WTC11 (cell line): Measurements from ENCODE around the gene INTS7. TPM values are rescaled to one million over a fixed set of nuclear protein-coding genes. Genes with fewer than 3 reads are reported as not detected.

ENCODE experiments used
- ATAC-seq: fragments of 200-7000 bp; cut with Tn5 transposase; 2 replicates; pipeline ENCODE4 v1.10.0; 2021; ENCODE audit warnings: mild to moderate bottlenecking, moderate library complexity
- CTCF ChIA-PET: fragments of 300-600 bp; sonication (Branson Sonifier 250); formaldehyde crosslinking; loops from one replicate; lab custom pipeline; 2021; ENCODE audit warnings: antibody characterized with exemption; lab: Charles Lee
- POLR2A ChIA-PET: fragments of 350-600 bp; sonication (Branson Sonifier 250); formaldehyde crosslinking; loops from one replicate; lab custom pipeline; 2021; ENCODE audit warnings: antibody characterized with exemption; lab: Charles Lee
- DNase-seq: peaks from one replicate; pipeline ENCODE4 v3.0.0; 2021; ENCODE audit warnings: low spot score
- H3K27ac Mint-ChIP-seq: 2 replicates; pipeline ENCODE4 v1.8.0; 2021; ENCODE audit warnings: mixed read lengths
- H3K27me3 Mint-ChIP-seq: 2 replicates; pipeline ENCODE4 v1.8.0; 2021; ENCODE audit warnings: low read depth, mild to moderate bottlenecking, moderate library complexity, mixed read lengths
- H3K36me3 Mint-ChIP-seq: 2 replicates; pipeline ENCODE4 v1.8.0; 2021; ENCODE audit warnings: mixed read lengths
- H3K4me1 Mint-ChIP-seq: 2 replicates; pipeline ENCODE4 v1.8.0; 2022; ENCODE audit warnings: mixed read lengths
- H3K4me3 Mint-ChIP-seq: 2 replicates; pipeline ENCODE4 v1.8.0; 2021; ENCODE audit warnings: mild to moderate bottlenecking, moderate library complexity, mixed read lengths
- H3K9me3 Mint-ChIP-seq: 2 replicates; pipeline ENCODE4 v1.8.0; 2021; ENCODE audit warnings: mixed read lengths
- ATF1 ChIP-seq: sonication (generic); formaldehyde crosslinking; IDR thresholded peaks from 2 replicates; pipeline ENCODE4 v1.8.1; 2023; ENCODE audit warnings: mild to moderate bottlenecking, moderate library complexity, missing genetic modification reagents
- ESRRA ChIP-seq: sonication (generic); formaldehyde crosslinking; IDR thresholded peaks from 2 replicates; pipeline ENCODE4 v1.8.1; 2022; ENCODE audit warnings: mild to moderate bottlenecking, missing genetic modification reagents, borderline replicate concordance
- ETV6 ChIP-seq: sonication (generic); formaldehyde crosslinking; IDR thresholded peaks from 2 replicates; pipeline ENCODE4 v1.8.1; 2022; ENCODE audit warnings: mild to moderate bottlenecking, missing genetic modification reagents
- FOXJ3 ChIP-seq: sonication (generic); formaldehyde crosslinking; IDR thresholded peaks from 2 replicates; pipeline ENCODE4 v1.9.0; 2021; ENCODE audit warnings: missing genetic modification reagents, mild to moderate bottlenecking, borderline replicate concordance
- FOXK1 ChIP-seq: sonication (generic); formaldehyde crosslinking; IDR thresholded peaks from 2 replicates; pipeline ENCODE4 v1.8.0; 2022; ENCODE audit warnings: mild to moderate bottlenecking, moderate library complexity, missing genetic modification reagents
- IRF2 ChIP-seq: sonication (generic); formaldehyde crosslinking; IDR thresholded peaks from 2 replicates; pipeline ENCODE4 v1.8.0; 2022; ENCODE audit warnings: low read depth, missing genetic modification reagents, borderline replicate concordance
- NFE2L1 ChIP-seq: sonication (generic); formaldehyde crosslinking; IDR thresholded peaks from 2 replicates; pipeline ENCODE4 v1.8.1; 2023; ENCODE audit warnings: missing genetic modification reagents
- NFYB ChIP-seq: sonication (generic); formaldehyde crosslinking; conservative IDR thresholded peaks from 2 replicates; pipeline ENCODE4 v1.8.0; 2022; ENCODE audit warnings: low read depth, missing genetic modification reagents
- NR1H2 ChIP-seq: sonication (generic); formaldehyde crosslinking; IDR thresholded peaks from 2 replicates; pipeline ENCODE4 v1.9.0; 2021; ENCODE audit warnings: mild to moderate bottlenecking, moderate library complexity, missing genetic modification reagents
- NR2C2 ChIP-seq: sonication (generic); formaldehyde crosslinking; IDR thresholded peaks from 2 replicates; pipeline ENCODE4 v1.8.0; 2022; ENCODE audit warnings: mild to moderate bottlenecking, missing genetic modification reagents
- SMAD4 ChIP-seq: sonication (generic); formaldehyde crosslinking; IDR thresholded peaks from 2 replicates; pipeline ENCODE4 v1.8.0; 2022; ENCODE audit warnings: mild to moderate bottlenecking, missing genetic modification reagents
- ZNF138 ChIP-seq: sonication (generic); formaldehyde crosslinking; conservative IDR thresholded peaks from 2 replicates; pipeline ENCODE4 v1.8.1; 2022; ENCODE audit warnings: mild to moderate bottlenecking, moderate library complexity, missing genetic modification reagents
- ZNF416 ChIP-seq: fragments of 250-450 bp; sonication (Bioruptor Pico); IDR thresholded peaks from 2 replicates; pipeline ENCODE4 v1.9.0; 2021; ENCODE audit warnings: mild to moderate bottlenecking, inconsistent platforms
- ZNF423 ChIP-seq: fragments of 250-450 bp; sonication (Bioruptor Pico); IDR thresholded peaks from 2 replicates; pipeline ENCODE4 v2.1.2; 2022; ENCODE audit warnings: mild to moderate bottlenecking, moderate library complexity
- ZNF671 ChIP-seq: fragments of 250-450 bp; sonication (Bioruptor Pico); IDR thresholded peaks from 2 replicates; pipeline ENCODE4 v1.8.0; 2021; ENCODE audit warnings: mild to moderate bottlenecking
- total RNA-seq: library from RNA; stranded (reverse); gene quantifications from 3 replicates; pipeline ENCODE4 v1.2.3, GENCODE V29; 2021
- TF ChIP-seq, protein P1 (sequence below): fragments of 250-450 bp; sonication (Bioruptor Pico); IDR thresholded peaks from 2 replicates; pipeline ENCODE4 v1.9.0; 2021; ENCODE audit warnings: mild to moderate bottlenecking
- TF ChIP-seq, protein P2 (sequence below): fragments of 250-450 bp; sonication (Bioruptor Pico); IDR thresholded peaks from 2 replicates; pipeline ENCODE4 v1.9.0; 2021; ENCODE audit warnings: moderate library complexity, mild to moderate bottlenecking, inconsistent platforms, borderline replicate concordance
- TF ChIP-seq, protein P3 (sequence below): sonication (generic); formaldehyde crosslinking; IDR thresholded peaks from 2 replicates; pipeline ENCODE4 v1.8.0; 2022; ENCODE audit warnings: missing genetic modification reagents
- TF ChIP-seq, protein P4 (sequence below): fragments of 200-600 bp; IDR thresholded peaks from 2 replicates; pipeline ENCODE4 v1.8.0; 2022; ENCODE audit warnings: antibody characterized with exemption
- TF ChIP-seq, protein P5 (sequence below): sonication (generic); formaldehyde crosslinking; IDR thresholded peaks from 2 replicates; pipeline ENCODE4 v1.8.1; 2023; ENCODE audit warnings: mild to moderate bottlenecking, missing genetic modification reagents

Gene INTS7
- total RNA-seq, 1 experiment from 2014 or later, result 17.2 TPM

DNA sequence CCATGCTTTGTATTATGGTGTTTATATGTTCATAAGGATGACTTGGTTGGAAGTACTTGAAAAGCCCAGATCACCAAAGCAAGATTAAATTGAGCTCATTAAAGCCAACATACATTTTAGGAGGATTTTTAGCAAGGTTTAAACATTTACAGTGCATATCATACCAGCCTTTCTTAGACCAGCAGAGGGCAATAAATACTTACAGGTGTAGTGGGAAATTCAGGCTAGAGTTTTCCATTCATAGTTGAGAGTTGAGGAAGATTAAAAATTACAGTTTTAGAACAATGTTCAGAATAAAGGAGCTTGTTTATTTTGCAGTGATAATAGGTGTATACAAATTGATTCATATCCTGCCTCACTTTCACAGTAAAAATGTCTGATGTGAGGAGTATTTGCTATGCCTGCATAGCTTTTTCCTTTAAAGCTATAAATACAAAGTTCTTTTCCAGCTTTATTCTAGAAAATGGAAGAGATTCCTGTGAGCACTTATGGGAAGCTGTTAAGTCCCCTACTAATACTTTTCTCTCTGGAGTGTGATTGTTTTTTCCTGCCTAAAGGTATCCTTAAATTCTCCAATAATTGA is 35.5 kb upstream of the INTS7 start:
- CTCF ChIA-PET, result interaction anchor here (0.6 to 2.8 kb wide), 20 partner anchors 15 to 387 kb away, joined by 3 to 42 read pairs (median 4); partner anchors contain the start of genes DTL and INTS7
- H3K4me1 Mint-ChIP-seq, result no peaks in the 10 kb centered on the region

DNA sequence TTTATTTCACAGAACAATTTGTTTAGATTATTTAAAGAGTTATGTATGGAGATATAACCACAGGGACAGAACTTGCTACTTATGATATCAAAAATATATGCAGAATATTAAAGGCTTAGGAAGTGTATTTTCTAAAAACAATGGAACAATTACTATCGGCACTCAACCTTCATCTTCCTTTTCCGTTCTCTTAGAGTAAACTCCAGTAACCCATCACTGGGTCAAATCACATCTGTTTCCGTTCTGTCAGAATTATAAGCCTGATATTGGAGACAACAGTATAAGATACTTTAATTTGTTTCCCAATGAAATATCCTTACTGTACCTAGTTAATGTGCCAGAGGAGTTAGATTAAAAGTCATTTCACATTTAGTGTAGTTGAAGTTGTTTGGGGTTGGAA is 32.4 kb upstream of the INTS7 start:
- TF ChIP-seq NFYB (CRISPR knock-in tag), result no peak
- TF ChIP-seq ZNF671 (CRISPR knock-in tag), result no peak
- TF ChIP-seq, protein P1, sequence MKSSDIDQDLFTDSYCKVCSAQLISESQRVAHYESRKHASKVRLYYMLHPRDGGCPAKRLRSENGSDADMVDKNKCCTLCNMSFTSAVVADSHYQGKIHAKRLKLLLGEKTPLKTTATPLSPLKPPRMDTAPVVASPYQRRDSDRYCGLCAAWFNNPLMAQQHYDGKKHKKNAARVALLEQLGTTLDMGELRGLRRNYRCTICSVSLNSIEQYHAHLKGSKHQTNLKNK (CRISPR knock-in tag), result no peak
- no peak for TF ChIP-seq NR1H2 (CRISPR knock-in tag)
- no peak for TF ChIP-seq SMAD4 (CRISPR knock-in tag)
- no peak for TF ChIP-seq NFE2L1 (CRISPR knock-in tag)
- TF ChIP-seq ESRRA, result no peak
- TF ChIP-seq FOXK1 (CRISPR knock-in tag), result no peak
- no peak for TF ChIP-seq IRF2 (CRISPR knock-in tag)
- TF ChIP-seq, protein P2, sequence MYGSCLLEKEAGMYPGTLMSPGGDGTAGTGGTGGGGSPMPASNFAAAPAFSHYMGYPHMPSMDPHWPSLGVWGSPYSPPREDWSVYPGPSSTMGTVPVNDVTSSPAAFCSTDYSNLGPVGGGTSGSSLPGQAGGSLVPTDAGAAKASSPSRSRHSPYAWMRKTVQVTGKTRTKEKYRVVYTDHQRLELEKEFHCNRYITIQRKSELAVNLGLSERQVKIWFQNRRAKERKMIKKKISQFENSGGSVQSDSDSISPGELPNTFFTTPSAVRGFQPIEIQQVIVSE (CRISPR knock-in tag), result no peak
- no peak for TF ChIP-seq ZNF423 (CRISPR knock-in tag)
- no peak for TF ChIP-seq ETV6 (CRISPR knock-in tag)
- no peak for TF ChIP-seq NR2C2
- no peak for TF ChIP-seq ZNF138 (CRISPR knock-in tag)
- TF ChIP-seq FOXJ3 (CRISPR knock-in tag), result no peak
- TF ChIP-seq ATF1 (CRISPR knock-in tag), result no peak
- TF ChIP-seq, protein P3, sequence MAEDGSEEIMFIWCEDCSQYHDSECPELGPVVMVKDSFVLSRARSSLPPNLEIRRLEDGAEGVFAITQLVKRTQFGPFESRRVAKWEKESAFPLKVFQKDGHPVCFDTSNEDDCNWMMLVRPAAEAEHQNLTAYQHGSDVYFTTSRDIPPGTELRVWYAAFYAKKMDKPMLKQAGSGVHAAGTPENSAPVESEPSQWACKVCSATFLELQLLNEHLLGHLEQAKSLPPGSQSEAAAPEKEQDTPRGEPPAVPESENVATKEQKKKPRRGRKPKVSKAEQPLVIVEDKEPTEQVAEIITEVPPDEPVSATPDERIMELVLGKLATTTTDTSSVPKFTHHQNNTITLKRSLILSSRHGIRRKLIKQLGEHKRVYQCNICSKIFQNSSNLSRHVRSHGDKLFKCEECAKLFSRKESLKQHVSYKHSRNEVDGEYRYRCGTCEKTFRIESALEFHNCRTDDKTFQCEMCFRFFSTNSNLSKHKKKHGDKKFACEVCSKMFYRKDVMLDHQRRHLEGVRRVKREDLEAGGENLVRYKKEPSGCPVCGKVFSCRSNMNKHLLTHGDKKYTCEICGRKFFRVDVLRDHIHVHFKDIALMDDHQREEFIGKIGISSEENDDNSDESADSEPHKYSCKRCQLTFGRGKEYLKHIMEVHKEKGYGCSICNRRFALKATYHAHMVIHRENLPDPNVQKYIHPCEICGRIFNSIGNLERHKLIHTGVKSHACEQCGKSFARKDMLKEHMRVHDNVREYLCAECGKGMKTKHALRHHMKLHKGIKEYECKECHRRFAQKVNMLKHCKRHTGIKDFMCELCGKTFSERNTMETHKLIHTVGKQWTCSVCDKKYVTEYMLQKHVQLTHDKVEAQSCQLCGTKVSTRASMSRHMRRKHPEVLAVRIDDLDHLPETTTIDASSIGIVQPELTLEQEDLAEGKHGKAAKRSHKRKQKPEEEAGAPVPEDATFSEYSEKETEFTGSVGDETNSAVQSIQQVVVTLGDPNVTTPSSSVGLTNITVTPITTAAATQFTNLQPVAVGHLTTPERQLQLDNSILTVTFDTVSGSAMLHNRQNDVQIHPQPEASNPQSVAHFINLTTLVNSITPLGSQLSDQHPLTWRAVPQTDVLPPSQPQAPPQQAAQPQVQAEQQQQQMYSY (CRISPR knock-in tag), result no peak
- no peak for TF ChIP-seq ZNF416 (CRISPR knock-in tag)
- Mint-ChIP-seq H3K27me3 (no peaks in the 10 kb centered on the region), H3K36me3 (peaks cover 72% of the 10 kb centered on the region), H3K9me3 (no peaks in the 10 kb centered on the region), H3K4me1 (no peaks in the 10 kb centered on the region), H3K27ac (no peak overlapping the region), H3K4me3 (no peak overlapping the region)
- CTCF ChIA-PET, result no interaction called here
- ATAC-seq, result no peak
- POLR2A ChIA-PET, result no interaction called here
- no peak for DNase-seq

More for the DNA sequence above, 35.5 kb upstream of the INTS7 start:
- Mint-ChIP-seq H3K27ac (peak overlapping the region; percentile 57; the same call in 1 of the 2 replicates), H3K36me3 (peaks cover 73% of the 10 kb centered on the region)
- POLR2A ChIA-PET, result no interaction called here
- ATAC-seq, result peak; percentile 24; the same call in 1 of the 2 replicates
- TF ChIP-seq NR1H2 (CRISPR knock-in tag), result no peak
- TF ChIP-seq, all 79 proteins: peak for 0
- Mint-ChIP-seq H3K27me3 (no peaks in the 10 kb centered on the region), H3K9me3 (no peaks in the 10 kb centered on the region), H3K4me3 (no peak overlapping the region)
- DNase-seq, result no peak

DNA sequence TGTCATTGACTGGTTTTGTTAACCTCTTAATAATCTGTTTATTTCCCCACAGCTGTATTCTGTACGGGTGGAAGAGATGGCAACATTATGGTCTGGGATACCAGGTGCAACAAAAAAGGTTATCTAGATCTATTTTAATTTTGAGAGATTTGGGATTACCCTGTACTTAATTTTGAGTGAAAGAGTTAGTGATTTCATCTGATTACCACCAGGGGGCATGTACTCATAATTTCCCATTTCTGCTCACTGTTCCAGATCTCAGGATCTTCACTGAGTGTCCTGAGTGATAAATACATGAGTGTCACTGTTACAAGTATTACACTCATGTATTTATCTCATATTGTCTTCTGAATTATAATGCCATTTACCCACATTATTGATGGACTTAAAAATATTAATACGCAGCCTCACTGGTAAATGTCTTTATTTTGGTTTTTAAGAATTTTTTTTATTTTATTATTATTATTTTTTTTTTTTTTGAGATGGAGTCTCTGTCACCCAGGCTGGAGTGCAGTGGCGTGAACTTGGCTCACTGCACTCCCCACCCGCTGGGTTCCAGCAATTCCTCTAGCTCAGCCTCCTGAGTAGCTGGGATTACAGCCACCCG is 27.6 kb upstream of the INTS7 start:
- H3K9me3 Mint-ChIP-seq, result peaks cover 12% of the 10 kb centered on the region
- H3K27ac Mint-ChIP-seq, result no peak overlapping the region
- peaks cover 52% of the 10 kb centered on the region for H3K36me3 Mint-ChIP-seq
- ATAC-seq (no peak), DNase-seq (no peak)
- ChIA-PET POLR2A (no interaction called here), CTCF (interaction anchor here (0.6 to 2.3 kb wide), 8 partner anchors 21 to 687 kb away, joined by 3 to 9 read pairs (median 3); partner anchors contain the start of genes DTL and INTS7)
- H3K4me3 Mint-ChIP-seq, result no peak overlapping the region
- H3K27me3 Mint-ChIP-seq, result no peaks in the 10 kb centered on the region
- TF ChIP-seq, protein P4, sequence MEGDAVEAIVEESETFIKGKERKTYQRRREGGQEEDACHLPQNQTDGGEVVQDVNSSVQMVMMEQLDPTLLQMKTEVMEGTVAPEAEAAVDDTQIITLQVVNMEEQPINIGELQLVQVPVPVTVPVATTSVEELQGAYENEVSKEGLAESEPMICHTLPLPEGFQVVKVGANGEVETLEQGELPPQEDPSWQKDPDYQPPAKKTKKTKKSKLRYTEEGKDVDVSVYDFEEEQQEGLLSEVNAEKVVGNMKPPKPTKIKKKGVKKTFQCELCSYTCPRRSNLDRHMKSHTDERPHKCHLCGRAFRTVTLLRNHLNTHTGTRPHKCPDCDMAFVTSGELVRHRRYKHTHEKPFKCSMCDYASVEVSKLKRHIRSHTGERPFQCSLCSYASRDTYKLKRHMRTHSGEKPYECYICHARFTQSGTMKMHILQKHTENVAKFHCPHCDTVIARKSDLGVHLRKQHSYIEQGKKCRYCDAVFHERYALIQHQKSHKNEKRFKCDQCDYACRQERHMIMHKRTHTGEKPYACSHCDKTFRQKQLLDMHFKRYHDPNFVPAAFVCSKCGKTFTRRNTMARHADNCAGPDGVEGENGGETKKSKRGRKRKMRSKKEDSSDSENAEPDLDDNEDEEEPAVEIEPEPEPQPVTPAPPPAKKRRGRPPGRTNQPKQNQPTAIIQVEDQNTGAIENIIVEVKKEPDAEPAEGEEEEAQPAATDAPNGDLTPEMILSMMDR, result peak; percentile 47; the same call in 1 of the 2 replicates
- TF ChIP-seq, protein P5, sequence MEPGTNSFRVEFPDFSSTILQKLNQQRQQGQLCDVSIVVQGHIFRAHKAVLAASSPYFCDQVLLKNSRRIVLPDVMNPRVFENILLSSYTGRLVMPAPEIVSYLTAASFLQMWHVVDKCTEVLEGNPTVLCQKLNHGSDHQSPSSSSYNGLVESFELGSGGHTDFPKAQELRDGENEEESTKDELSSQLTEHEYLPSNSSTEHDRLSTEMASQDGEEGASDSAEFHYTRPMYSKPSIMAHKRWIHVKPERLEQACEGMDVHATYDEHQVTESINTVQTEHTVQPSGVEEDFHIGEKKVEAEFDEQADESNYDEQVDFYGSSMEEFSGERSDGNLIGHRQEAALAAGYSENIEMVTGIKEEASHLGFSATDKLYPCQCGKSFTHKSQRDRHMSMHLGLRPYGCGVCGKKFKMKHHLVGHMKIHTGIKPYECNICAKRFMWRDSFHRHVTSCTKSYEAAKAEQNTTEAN, result no peak
- no peaks in the 10 kb centered on the region for H3K4me1 Mint-ChIP-seq
